Measurements from ENCODE around the gene U2SURP. TPM values are rescaled to one million over a fixed set of nuclear protein-coding genes. Genes with fewer than 3 reads are reported as not detected.

The U2SURP gene
- total and polyA plus RNA-seq, 12 donors, result 14.1 to 49.3 (median 40.2) TPM

DNA sequence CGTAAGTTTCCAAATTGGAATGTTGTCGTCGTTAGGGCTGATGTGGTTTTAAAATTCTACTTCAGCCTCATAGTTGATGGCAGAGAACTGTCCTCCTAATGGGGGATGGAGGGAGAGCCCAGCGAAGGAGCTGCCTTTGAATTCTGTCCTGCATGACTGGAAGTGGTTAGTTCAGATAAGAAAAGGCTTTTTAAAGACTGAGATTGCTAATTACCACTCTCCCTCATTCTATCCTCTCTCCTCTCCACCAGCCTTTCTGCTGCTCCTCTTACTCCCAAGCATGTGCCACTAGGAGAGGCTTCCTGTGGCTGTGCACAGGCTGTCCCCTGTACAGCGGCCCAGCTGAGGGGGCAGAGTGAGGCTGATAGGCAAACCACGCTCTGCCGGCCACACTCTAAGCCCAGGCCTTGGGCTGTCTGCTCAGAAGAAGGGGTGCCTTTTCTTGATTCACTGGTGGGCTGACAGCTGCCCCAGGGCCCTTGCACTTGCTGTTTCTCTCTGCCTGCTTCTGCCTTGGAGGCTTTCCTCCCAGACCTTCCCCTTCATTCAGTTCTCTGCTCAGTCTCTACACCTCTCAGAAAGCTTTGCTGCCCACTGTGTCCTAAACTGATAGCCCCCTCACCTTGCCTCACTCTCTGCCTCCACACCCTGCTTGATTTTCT is 29.1 kb upstream of the U2SURP start:
- no peak for DNase-seq
- Histone ChIP-seq H3K27ac (peak overlapping the region; percentile 4 to 89 (median 76)), H3K36me3 (no peaks in the 10 kb centered on the region), H3K27me3 (no peaks in the 10 kb centered on the region), H3K4me3 (no peak overlapping the region), H3K4me1 (peaks cover 4 to 44% (median 28%) of the 10 kb centered on the region in 9 donors), H3K9me3 (no peaks in the 10 kb centered on the region)
- intact Hi-C loops (cut with DNase I), result loop anchor here in 1 of 10 donors (10.0 kb wide), 1 partner anchor 117 kb away; no protein-coding TSS in a partner anchor
- ATAC-seq, result peak in 5 of 8 donors; percentile 23 to 51 (median 27)
- no peak for TF ChIP-seq CTCF (IDR thresholded peaks at IDR 0.05)
- WGBS, 2 donors, result 52 to 55% methylated on average over 7 of the region's 7 CpGs

- H3K27me3 ChIP-seq, result no peaks in the 10 kb centered on the region
- H3K4me3 ChIP-seq, result no peak overlapping the region
- no peak for TF ChIP-seq CTCF (IDR thresholded peaks at IDR 0.05)
- H3K9me3 ChIP-seq, result no peaks in the 10 kb centered on the region
- H3K4me1 ChIP-seq, result peaks cover 4 to 46% (median 30%) of the 10 kb centered on the region in 9 donors
- 43 to 54% methylated on average over 8 of the region's 8 CpGs for WGBS, 2 donors
- no peaks in the 10 kb centered on the region for H3K36me3 ChIP-seq
- H3K27ac ChIP-seq, result peak overlapping the region; percentile 4 to 89 (median 76)
- ATAC-seq, result peak; percentile 76 to 96 (median 86)
- peak; percentile 74 to 78 for DNase-seq
- intact Hi-C loops (cut with DNase I), result loop anchor here in 1 of 10 donors (10.0 kb wide), 1 partner anchor 119 kb away; no protein-coding TSS in a partner anchor
Measured at GRCh38 chr3:142973217-142974009, 28.0 kb upstream of the U2SURP start.

GRCh38 chr3:142975316-142975995 is 25.9 kb upstream of the U2SURP start:
- intact Hi-C loops (cut with DNase I), result loop anchor here in 1 of 10 donors (10.0 kb wide), 1 partner anchor 121 kb away; no protein-coding TSS in a partner anchor
- Histone ChIP-seq H3K4me1 (peaks cover 4 to 46% (median 30%) of the 10 kb centered on the region in 9 donors), H3K36me3 (no peaks in the 10 kb centered on the region), H3K27me3 (no peaks in the 10 kb centered on the region), H3K9me3 (no peaks in the 10 kb centered on the region), H3K4me3 (no peak overlapping the region), H3K27ac (peak overlapping the region in 7 of 10 donors; percentile 8 to 89 (median 81))
- 88 to 90% methylated on average over 4 of the region's 4 CpGs for WGBS, 2 donors
- DNase-seq, result no peak
- no peak for TF ChIP-seq CTCF (IDR thresholded peaks at IDR 0.05)
- ATAC-seq, result no peak
